GM13976 (cell line): ENCODE measurements around the gene LRRK2.

Experiments
- DNase-seq: peaks from one replicate; pipeline ENCODE4 v3.0.0; 2012; ENCODE audit warnings: low spot score
- CTCF ChIP-seq: IDR thresholded peaks from 2 replicates; pipeline ENCODE4 v1.5.1; 2012; ENCODE audit warnings: borderline replicate concordance, mild to moderate bottlenecking; ENCODE audit not compliant: insufficient read depth; ENCODE audit errors: extremely low read depth, missing control alignments, control extremely low read depth
- in situ Hi-C: fragments of 300-500 bp; cut with MboI; formaldehyde crosslinking; loops from one replicate; pipeline ENCODE4 v1.12.0; 2022; ENCODE audit warnings: low sequenced_read_pairs, mixed read lengths, inconsistent platforms; ENCODE audit not compliant: unreplicated experiment

LRRK2 gene

DNA sequence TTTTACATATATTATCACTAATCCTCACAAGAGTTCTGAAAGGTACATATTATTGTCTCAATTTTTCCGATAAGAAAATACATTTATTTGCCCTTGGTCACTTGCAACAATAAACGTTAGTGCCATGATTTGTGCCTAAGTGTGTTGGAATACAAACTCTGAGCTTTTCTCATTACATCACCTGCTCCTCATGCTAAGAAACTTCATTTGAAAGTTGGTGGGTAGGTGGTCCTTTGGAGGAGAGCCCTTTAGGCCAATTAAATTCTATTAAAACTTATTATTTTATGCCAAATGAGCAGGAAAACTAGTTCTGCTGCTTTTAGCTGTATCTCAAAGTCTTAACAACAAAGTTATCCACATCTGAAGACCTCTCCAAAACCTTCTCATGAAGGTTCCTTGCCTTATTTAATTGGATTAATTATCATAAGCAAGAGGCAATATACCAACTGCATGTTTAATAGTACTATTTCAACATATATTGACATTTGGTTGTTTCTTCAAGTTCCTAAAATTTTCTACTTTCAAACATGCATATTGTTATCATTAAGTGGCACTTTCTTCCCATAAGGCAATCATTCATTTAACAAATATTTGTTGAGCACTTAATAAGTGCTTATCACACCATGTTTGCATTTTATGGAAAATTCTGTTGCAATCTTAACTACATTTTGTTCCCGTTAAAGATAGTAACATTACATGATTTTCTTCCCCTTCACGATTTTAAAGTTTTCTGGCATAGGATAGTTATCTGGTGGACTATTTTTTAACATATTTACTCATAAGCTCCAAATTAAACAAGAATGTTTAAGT is 40.1 kb upstream of the LRRK2 start:
- in situ Hi-C loops = no loop called here
- DNase-seq = no peak
- TF ChIP-seq CTCF = no peak

DNA sequence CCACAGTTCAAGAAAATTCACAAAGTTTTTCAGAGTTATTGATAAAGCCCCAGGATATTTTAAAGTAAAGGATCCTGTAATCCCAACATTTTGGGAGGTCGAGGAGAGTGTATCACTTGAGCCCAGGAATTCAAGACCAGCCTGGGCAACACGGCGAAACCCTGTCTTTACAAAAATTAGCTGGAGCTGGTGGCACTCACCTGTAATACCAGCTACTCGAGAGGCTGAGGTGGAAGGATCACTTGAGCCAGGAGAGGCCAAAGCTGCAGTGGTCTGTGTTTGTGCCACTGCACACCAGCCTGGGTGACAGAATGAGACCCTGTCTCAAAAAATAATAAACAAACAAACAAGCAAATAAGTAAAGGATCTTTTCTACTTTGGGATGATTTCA is 39.5 kb upstream of the LRRK2 start:
- TF ChIP-seq CTCF = no peak
- in situ Hi-C loops = no loop called here
- DNase-seq = no peak

- no peak for TF ChIP-seq CTCF
- in situ Hi-C loops = no loop called here
These were observed 36.1 kb upstream of the LRRK2 start for GRCh38 chr12:40188558-40189320.

GRCh38 chr12:40192704-40193255 is 32.0 kb upstream of the LRRK2 start:
- in situ Hi-C loops = no loop called here
- peak; percentile 41 for DNase-seq
- TF ChIP-seq CTCF = no peak

More at GRCh38 chr12:40188558-40189320, 36.1 kb upstream of the LRRK2 start:
- DNase-seq = no peak

- in situ Hi-C loops = no loop called here
- DNase-seq = no peak
- TF ChIP-seq CTCF = no peak
These were observed 30.0 kb upstream of the LRRK2 start for GRCh38 chr12:40194846-40195245.

DNA sequence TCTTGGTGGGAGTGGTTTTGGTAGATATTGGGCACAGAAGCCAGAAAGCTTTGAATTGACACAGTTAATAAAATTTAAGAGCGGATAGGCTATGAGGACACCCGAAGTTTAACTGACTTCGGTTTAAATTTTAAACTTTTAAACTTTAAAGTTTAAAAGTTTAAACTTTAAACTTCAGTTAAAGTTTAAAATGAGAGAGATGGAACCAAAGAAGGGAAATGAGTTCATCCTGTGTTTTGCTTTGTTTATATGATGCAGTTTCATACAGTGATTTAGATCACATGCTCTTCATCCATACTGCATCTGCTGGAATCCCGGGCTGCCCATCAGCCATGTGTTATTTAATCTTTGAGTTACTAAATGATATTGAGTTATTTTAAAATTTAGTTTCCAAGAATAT is 27.2 kb upstream of the LRRK2 start:
- DNase-seq = no peak
- no peak for TF ChIP-seq CTCF
- in situ Hi-C loops = no loop called here
